Measurements from ENCODE around the gene APCDD1. TPM values are rescaled to one million over a fixed set of nuclear protein-coding genes. Genes with fewer than 3 reads are reported as not detected.

APCDD1 gene
- total and polyA plus RNA-seq, 2 experiments from 2014 or later = 30.8 to 51.2 TPM

GRCh38 chr18:10490401-10491165 lies 36.1 kb downstream of the APCDD1 start:
- Histone ChIP-seq H3K9me3 (ENCODE audit: low read depth) (no peaks in the 10 kb centered on the region), H3K36me3 (no peaks in the 10 kb centered on the region), H3K4me3 (no peak overlapping the region), H3K4me1 (ENCODE audit: low read depth) (peaks cover 4% of the 10 kb centered on the region), H3K27me3 (no peaks in the 10 kb centered on the region), H3K27ac (no peak overlapping the region)
- TF ChIP-seq, protein P1, sequence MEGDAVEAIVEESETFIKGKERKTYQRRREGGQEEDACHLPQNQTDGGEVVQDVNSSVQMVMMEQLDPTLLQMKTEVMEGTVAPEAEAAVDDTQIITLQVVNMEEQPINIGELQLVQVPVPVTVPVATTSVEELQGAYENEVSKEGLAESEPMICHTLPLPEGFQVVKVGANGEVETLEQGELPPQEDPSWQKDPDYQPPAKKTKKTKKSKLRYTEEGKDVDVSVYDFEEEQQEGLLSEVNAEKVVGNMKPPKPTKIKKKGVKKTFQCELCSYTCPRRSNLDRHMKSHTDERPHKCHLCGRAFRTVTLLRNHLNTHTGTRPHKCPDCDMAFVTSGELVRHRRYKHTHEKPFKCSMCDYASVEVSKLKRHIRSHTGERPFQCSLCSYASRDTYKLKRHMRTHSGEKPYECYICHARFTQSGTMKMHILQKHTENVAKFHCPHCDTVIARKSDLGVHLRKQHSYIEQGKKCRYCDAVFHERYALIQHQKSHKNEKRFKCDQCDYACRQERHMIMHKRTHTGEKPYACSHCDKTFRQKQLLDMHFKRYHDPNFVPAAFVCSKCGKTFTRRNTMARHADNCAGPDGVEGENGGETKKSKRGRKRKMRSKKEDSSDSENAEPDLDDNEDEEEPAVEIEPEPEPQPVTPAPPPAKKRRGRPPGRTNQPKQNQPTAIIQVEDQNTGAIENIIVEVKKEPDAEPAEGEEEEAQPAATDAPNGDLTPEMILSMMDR (IDR thresholded peaks at IDR 0.05; ENCODE audit: low read depth, low read length) = no peak
- DNase-seq (ENCODE audit: low read depth in 1 of 2, low spot score in 1 of 2) = peak in 1 of 2 donors; percentile 39

- DNase-seq (ENCODE audit: low read depth in 1 of 2, low spot score in 1 of 2) = peak in 1 of 2 donors; percentile 32
- Histone ChIP-seq H3K9me3 (ENCODE audit: low read depth) (no peaks in the 10 kb centered on the region), H3K27ac (no peak overlapping the region), H3K36me3 (no peaks in the 10 kb centered on the region), H3K4me1 (ENCODE audit: low read depth) (no peaks in the 10 kb centered on the region), H3K4me3 (no peak overlapping the region), H3K27me3 (no peaks in the 10 kb centered on the region)
- TF ChIP-seq, protein P1 (IDR thresholded peaks at IDR 0.05; ENCODE audit: low read depth, low read length) = no peak
These were observed 41.5 kb downstream of the APCDD1 start for GRCh38 chr18:10495936-10496335.

- Histone ChIP-seq H3K9me3 (ENCODE audit: low read depth) (no peaks in the 10 kb centered on the region), H3K27ac (no peak overlapping the region), H3K36me3 (no peaks in the 10 kb centered on the region), H3K27me3 (no peaks in the 10 kb centered on the region), H3K4me3 (no peak overlapping the region), H3K4me1 (ENCODE audit: low read depth) (no peaks in the 10 kb centered on the region)
- TF ChIP-seq, protein P1 (IDR thresholded peaks at IDR 0.05; ENCODE audit: low read depth, low read length) = no peak
- DNase-seq (ENCODE audit: low read depth in 1 of 2, low spot score in 1 of 2) = peak in 1 of 2 donors; percentile 33
These were observed 42.8 kb downstream of the APCDD1 start for GRCh38 chr18:10497206-10497749.

- H3K36me3 ChIP-seq = no peaks in the 10 kb centered on the region
- no peak overlapping the region for H3K27ac ChIP-seq
- DNase-seq (ENCODE audit: low read depth in 1 of 2, low spot score in 1 of 2) = no peak
- no peak overlapping the region for H3K4me3 ChIP-seq
- no peaks in the 10 kb centered on the region for H3K9me3 ChIP-seq (ENCODE audit: low read depth)
- H3K4me1 ChIP-seq (ENCODE audit: low read depth) = no peaks in the 10 kb centered on the region
- TF ChIP-seq, protein P1 (IDR thresholded peaks at IDR 0.05; ENCODE audit: low read depth, low read length) = no peak
- H3K27me3 ChIP-seq = no peaks in the 10 kb centered on the region
These were observed 44.8 kb downstream of the APCDD1 start for GRCh38 chr18:10499230-10499629.

GRCh38 chr18:10500038-10500437 lies 45.6 kb downstream of the APCDD1 start:
- DNase-seq (ENCODE audit: low read depth in 1 of 2, low spot score in 1 of 2) = no peak
- H3K27ac ChIP-seq = no peak overlapping the region
- H3K27me3 ChIP-seq = no peaks in the 10 kb centered on the region
- no peaks in the 10 kb centered on the region for H3K4me1 ChIP-seq (ENCODE audit: low read depth)
- no peaks in the 10 kb centered on the region for H3K36me3 ChIP-seq
- TF ChIP-seq, protein P1 (IDR thresholded peaks at IDR 0.05; ENCODE audit: low read depth, low read length) = no peak
- H3K9me3 ChIP-seq (ENCODE audit: low read depth) = no peaks in the 10 kb centered on the region
- H3K4me3 ChIP-seq = no peak overlapping the region
